ENCODE measurements around the gene MAT2B.

MAT2B gene

DNA sequence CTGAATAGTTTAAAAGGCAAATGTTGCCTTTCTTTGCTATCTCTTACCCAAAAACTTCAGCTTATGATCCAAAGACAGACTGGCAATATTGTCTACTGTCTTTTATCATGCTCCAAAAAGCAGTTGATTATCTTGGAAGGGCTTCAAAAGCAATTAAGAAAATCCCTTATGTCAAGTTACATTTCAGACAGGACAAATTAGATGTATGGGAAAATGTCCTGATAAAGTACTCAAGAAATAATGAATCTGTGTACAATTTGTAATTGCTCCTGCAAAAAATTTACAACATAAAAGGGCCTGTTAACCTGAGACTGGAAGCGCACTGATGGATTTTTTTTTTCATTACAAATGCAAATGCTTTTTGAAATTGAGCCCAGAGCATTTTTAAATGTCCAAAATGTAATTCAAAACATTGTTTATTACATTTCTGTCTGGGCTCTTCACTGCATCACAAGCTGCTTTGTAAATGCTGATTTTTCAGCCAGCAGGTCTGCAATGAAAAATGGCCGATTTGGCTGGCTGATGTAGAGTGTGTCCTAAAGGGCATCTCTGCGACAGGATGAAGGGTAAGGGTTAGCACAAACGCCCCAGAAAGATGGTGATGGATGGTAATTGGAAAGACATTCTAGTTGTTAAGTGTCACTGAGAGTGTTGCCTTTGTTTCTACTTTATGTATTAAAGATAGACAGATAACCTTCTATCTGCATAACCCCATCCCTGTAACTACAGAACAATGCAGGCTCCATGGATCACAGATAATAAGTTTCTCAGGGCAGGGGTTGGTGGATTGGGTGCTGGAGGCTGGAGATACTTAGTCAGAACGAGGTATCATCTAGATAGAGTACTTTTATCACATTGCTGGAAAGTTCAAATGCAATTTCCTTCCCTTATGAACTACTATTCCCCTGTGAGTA lies 27.0 kb downstream of the MAT2B start:
- TF ChIP-seq CSRNP3 (CRISPR knock-in tag; IDR thresholded peaks at IDR 0.05) (no peak), TCF4 (CRISPR knock-in tag; IDR thresholded peaks at IDR 0.05; ENCODE audit: borderline replicate concordance) (no peak), CREB5 (CRISPR knock-in tag; IDR thresholded peaks at IDR 0.05; ENCODE audit: low read depth) (no peak), ESRRG (CRISPR knock-in tag; IDR thresholded peaks at IDR 0.05) (no peak), RARB (CRISPR knock-in tag; IDR thresholded peaks at IDR 0.05) (no peak), ISL1 (CRISPR knock-in tag; IDR thresholded peaks at IDR 0.05) (no peak), OSR1 (CRISPR knock-in tag; IDR thresholded peaks at IDR 0.05) (no peak), TOX (CRISPR knock-in tag; IDR thresholded peaks at IDR 0.05; ENCODE audit: borderline replicate concordance) (no peak), GLIS3 (CRISPR knock-in tag; IDR thresholded peaks at IDR 0.05) (no peak)
- TF ChIP-seq, protein P1, sequence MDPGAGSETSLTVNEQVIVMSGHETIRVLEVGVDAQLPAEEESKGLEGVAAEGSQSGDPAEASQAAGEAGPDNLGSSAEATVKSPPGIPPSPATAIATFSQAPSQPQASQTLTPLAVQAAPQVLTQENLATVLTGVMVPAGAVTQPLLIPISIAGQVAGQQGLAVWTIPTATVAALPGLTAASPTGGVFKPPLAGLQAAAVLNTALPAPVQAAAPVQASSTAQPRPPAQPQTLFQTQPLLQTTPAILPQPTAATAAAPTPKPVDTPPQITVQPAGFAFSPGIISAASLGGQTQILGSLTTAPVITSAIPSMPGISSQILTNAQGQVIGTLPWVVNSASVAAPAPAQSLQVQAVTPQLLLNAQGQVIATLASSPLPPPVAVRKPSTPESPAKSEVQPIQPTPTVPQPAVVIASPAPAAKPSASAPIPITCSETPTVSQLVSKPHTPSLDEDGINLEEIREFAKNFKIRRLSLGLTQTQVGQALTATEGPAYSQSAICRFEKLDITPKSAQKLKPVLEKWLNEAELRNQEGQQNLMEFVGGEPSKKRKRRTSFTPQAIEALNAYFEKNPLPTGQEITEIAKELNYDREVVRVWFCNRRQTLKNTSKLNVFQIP (CRISPR knock-in tag; IDR thresholded peaks at IDR 0.05; ENCODE audit: borderline replicate concordance, low read depth): no peak
- ATAC-seq: no peak

- ATAC-seq: no peak
- TF ChIP-seq GLIS3 (CRISPR knock-in tag; IDR thresholded peaks at IDR 0.05) (no peak), CSRNP3 (CRISPR knock-in tag; IDR thresholded peaks at IDR 0.05) (no peak), RARB (CRISPR knock-in tag; IDR thresholded peaks at IDR 0.05) (no peak), ISL1 (CRISPR knock-in tag; IDR thresholded peaks at IDR 0.05) (no peak), TCF4 (CRISPR knock-in tag; IDR thresholded peaks at IDR 0.05; ENCODE audit: borderline replicate concordance) (no peak), PATZ1 (CRISPR knock-in tag; IDR thresholded peaks at IDR 0.05; ENCODE audit: borderline replicate concordance) (no peak), ZNF565 (CRISPR knock-in tag; conservative IDR thresholded peaks at IDR 0.05; ENCODE audit: low read depth) (no peak), PPARA (CRISPR knock-in tag; IDR thresholded peaks at IDR 0.05; ENCODE audit: borderline replicate concordance) (no peak), TSHZ2 (CRISPR knock-in tag; IDR thresholded peaks at IDR 0.05) (no peak), ZC3H10 (CRISPR knock-in tag; IDR thresholded peaks at IDR 0.05) (no peak), ZFP30 (CRISPR knock-in tag; IDR thresholded peaks at IDR 0.05) (no peak), CSDC2 (CRISPR knock-in tag; IDR thresholded peaks at IDR 0.05) (no peak), ZNF8 (CRISPR knock-in tag; IDR thresholded peaks at IDR 0.05) (no peak), ZFP3 (CRISPR knock-in tag; IDR thresholded peaks at IDR 0.05) (no peak)
- TF ChIP-seq, protein P1 (CRISPR knock-in tag; IDR thresholded peaks at IDR 0.05; ENCODE audit: borderline replicate concordance, low read depth): no peak
Measured at GRCh38 chr5:163533223-163533622, 27.8 kb downstream of the MAT2B start.

Measured in SK-N-SH treated with all-trans-retinoic acid at 6 μM for 48 hours (cell line).